ENCODE measurements around the gene USP40. TPM values are rescaled to one million over a fixed set of nuclear protein-coding genes. Genes with fewer than 3 reads are reported as not detected.
A peak's percentile ranks its signal among the peaks of the same experiment; 100 is the strongest.

The USP40 gene
- total and polyA plus RNA-seq, 10 of the 15 experiments (the other 5 are each of a cell fraction or from before 2014, with no cell fraction given): 3.4 to 20.8 (median 15.2) TPM

GRCh38 chr2:233565685-233566140, 869 bp downstream of the USP40 start:
- in situ Hi-C loops (cut with MboI) (no loop called here), intact Hi-C loops (cut with micrococcal nuclease; ENCODE audit: unreplicated experiment) (no loop called here)
- POLR2A ChIA-PET: no interaction called here
- Histone ChIP-seq H3K79me2 (ENCODE audit: control insufficient read depth, insufficient read depth, low read length) (peaks cover 6% of the 10 kb centered on the region), H4K20me1 (ENCODE audit: control insufficient read depth, insufficient read depth) (no peaks in the 10 kb centered on the region), H3K36me3 (ENCODE audit: control insufficient read depth in 2 of 2, insufficient read depth in 2 of 2, low read length in 1 of 2) (no peaks in the 10 kb centered on the region), H2AFZ (ENCODE audit: control insufficient read depth, low read depth, low read length) (peak overlapping the region; percentile 26), H3K9ac (ENCODE audit: control insufficient read depth, insufficient read depth, low read length) (peak overlapping the region; percentile 97), H3K4me3 (peak overlapping the region; percentile 95), H3K4me2 (ENCODE audit: control insufficient read depth, insufficient read depth) (peak overlapping the region; percentile 76), H3K27me3 (replicated peaks in 1 of 2; ENCODE audit: control insufficient read depth in 2 of 2, insufficient read depth in 2 of 2, low read length in 1 of 2) (no peaks in the 10 kb centered on the region), H3K4me1 (ENCODE audit: control insufficient read depth, insufficient read depth, low read length) (no peaks in the 10 kb centered on the region), H3K27ac (ENCODE audit: control insufficient read depth, insufficient read depth) (peak overlapping the region; percentile 94), H3K9me3 (replicated peaks; ENCODE audit: control insufficient read depth, insufficient read depth, low read length) (no peaks in the 10 kb centered on the region)
- BruUV-seq (replicated peaks): TSS peak; percentile 82
- under 1% methylated on average over 6 of the region's 6 CpGs for WGBS (ENCODE audit: insufficient coverage, insufficient replicate concordance, low lambda C conversion rate, missing lambda C conversion rate)
- FAIRE-seq (peak; percentile 88), ATAC-seq (peak; percentile 45), DNase-seq (ENCODE audit: low read depth, low spot score) (no peak)
- TF ChIP-seq NRF1 (conservative IDR thresholded peaks at IDR 0.05; ENCODE audit: low read depth, low read length) (no peak), NR2C1 (IDR thresholded peaks at IDR 0.05) (0 out of 2 replicates have a peak, but pooled peaks have one; percentile 4), EZH2 (IDR thresholded peaks at IDR 0.05; ENCODE audit: borderline replicate concordance, control insufficient read depth, low read depth, low read length) (no peak)
- CTCF ChIA-PET: interaction anchor here (0.6 kb wide), 1 partner anchor 8 kb away, joined by 3 read pairs; no protein-coding TSS in a partner anchor
- SMC1A ChIA-PET (ENCODE audit: uncharacterized antibody, unreplicated experiment): interaction anchor here (1.5 to 2.2 kb wide), 2 partner anchors 10 to 13 kb away, joined by 3 to 6 read pairs; no protein-coding TSS in a partner anchor
- RAD21 ChIA-PET (ENCODE audit: unreplicated experiment): interaction anchor here (1.0 kb wide), 1 partner anchor 147 kb away, joined by 3 read pairs; no protein-coding TSS in a partner anchor

DNA sequence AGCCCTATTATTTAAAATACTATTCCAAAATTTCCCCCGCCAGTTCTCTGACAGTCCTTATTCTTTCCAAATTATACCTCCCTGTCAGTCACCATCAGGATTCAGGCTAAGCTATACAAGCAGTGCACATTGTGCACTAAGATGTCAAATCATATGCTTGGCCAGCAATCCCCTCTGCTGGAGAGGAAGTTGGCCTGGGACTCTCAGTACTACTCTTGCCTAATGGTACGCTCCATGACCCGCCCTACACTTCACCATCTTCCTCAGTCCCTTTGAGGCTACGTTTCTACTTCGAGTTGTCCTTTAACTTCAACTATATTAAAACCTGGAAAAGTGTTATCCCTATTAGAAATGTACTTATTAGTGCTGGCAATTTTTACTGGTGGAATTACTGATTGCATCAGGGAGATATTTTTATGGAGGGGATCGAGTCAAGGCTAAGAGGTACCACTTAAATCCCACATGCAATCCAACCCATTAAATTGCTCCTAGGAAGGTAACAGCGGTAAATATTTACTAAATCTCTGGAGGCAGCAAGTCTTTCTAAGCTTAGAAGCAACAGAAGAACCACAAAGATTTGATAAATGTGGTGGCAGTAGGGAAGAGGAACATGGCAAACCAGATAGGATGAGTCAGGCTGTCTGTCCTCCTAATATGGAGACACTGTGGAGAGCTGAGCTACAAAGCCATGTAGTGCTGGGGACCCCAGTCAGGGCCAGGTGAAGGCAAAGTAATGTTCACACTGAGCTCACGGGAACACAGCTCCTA, 2.7 kb downstream of the USP40 start:
- Histone ChIP-seq H4K20me1 (ENCODE audit: control insufficient read depth, insufficient read depth) (no peaks in the 10 kb centered on the region), H2AFZ (ENCODE audit: control insufficient read depth, low read depth, low read length) (no peak overlapping the region), H3K27me3 (replicated peaks in 1 of 2; ENCODE audit: control insufficient read depth in 2 of 2, insufficient read depth in 2 of 2, low read length in 1 of 2) (no peaks in the 10 kb centered on the region), H3K79me2 (ENCODE audit: control insufficient read depth, insufficient read depth, low read length) (peaks cover 6% of the 10 kb centered on the region), H3K9ac (ENCODE audit: control insufficient read depth, insufficient read depth, low read length) (no peak overlapping the region), H3K36me3 (ENCODE audit: control insufficient read depth in 2 of 2, insufficient read depth in 2 of 2, low read length in 1 of 2) (no peaks in the 10 kb centered on the region), H3K4me2 (ENCODE audit: control insufficient read depth, insufficient read depth) (no peak overlapping the region), H3K4me1 (ENCODE audit: control insufficient read depth, insufficient read depth, low read length) (no peaks in the 10 kb centered on the region), H3K4me3 (no peak overlapping the region), H3K27ac (ENCODE audit: control insufficient read depth, insufficient read depth) (no peak overlapping the region), H3K9me3 (replicated peaks; ENCODE audit: control insufficient read depth, insufficient read depth, low read length) (no peaks in the 10 kb centered on the region)
- CTCF ChIA-PET: interaction anchor here (1.0 to 1.2 kb wide), 3 partner anchors 10 to 27 kb away, joined by 3 to 4 read pairs (median 3); no protein-coding TSS in a partner anchor
- no TSS peak for BruUV-seq (replicated peaks)
- 84% methylated on average over 8 of the region's 8 CpGs for WGBS (ENCODE audit: insufficient coverage, insufficient replicate concordance, low lambda C conversion rate, missing lambda C conversion rate)
- POLR2A ChIA-PET: no interaction called here
- no peak for ATAC-seq
- no peak for FAIRE-seq
- no peak for DNase-seq (ENCODE audit: low read depth, low spot score)
- SMC1A ChIA-PET (ENCODE audit: uncharacterized antibody, unreplicated experiment): interaction anchor here (1.0 to 1.4 kb wide), 6 partner anchors 9 to 102 kb away, joined by 3 to 5 read pairs (median 4); no protein-coding TSS in a partner anchor
- intact Hi-C loops (cut with micrococcal nuclease; ENCODE audit: unreplicated experiment): no loop called here
- TF ChIP-seq ETV6 (conservative IDR thresholded peaks at IDR 0.05 in 1 of 2, IDR thresholded peaks at IDR 0.05 in 1 of 2; ENCODE audit: borderline replicate concordance in 1 of 2, low read depth in 1 of 2) (no peak), TARDBP (IDR thresholded peaks at IDR 0.05; ENCODE audit: borderline replicate concordance) (no peak), MLLT1 (IDR thresholded peaks at IDR 0.05) (no peak), MTA2 (IDR thresholded peaks at IDR 0.05; ENCODE audit: low read depth) (no peak), NRF1 (conservative IDR thresholded peaks at IDR 0.05; ENCODE audit: low read depth, low read length) (no peak), ZBED1 (IDR thresholded peaks at IDR 0.05; ENCODE audit: borderline replicate concordance) (no peak), TAF1 (IDR thresholded peaks at IDR 0.05; ENCODE audit: borderline replicate concordance, low read depth, low read length) (no peak), ATF7 (IDR thresholded peaks at IDR 0.05; ENCODE audit: low read depth) (no peak), PBX3 (IDR thresholded peaks at IDR 0.05; ENCODE audit: insufficient replicate concordance, low read depth, low read length) (no peak), MYB (IDR thresholded peaks at IDR 0.05; ENCODE audit: borderline replicate concordance, low read depth, low read length) (no peak), ZNF384 (IDR thresholded peaks at IDR 0.05; ENCODE audit: borderline replicate concordance, low read depth, low read length) (no peak)
- RAD21 ChIA-PET (ENCODE audit: unreplicated experiment): no interaction called here
- in situ Hi-C loops (cut with MboI): no loop called here

Data from GM12878 (cell line).